Stimulated activated CD4-positive, alpha-beta T cell treated with anti-CD3 and anti-CD28 coated beads, Interleukin-4, amount 100 ng/mL, for 1 hour (primary cell): Measurements from ENCODE around the gene ZNF444.
A peak's percentile ranks its signal among the peaks of the same experiment; 100 is the strongest.

Experiments
- DNase-seq: peaks from one replicate; pipeline ENCODE4 v3.0.0-alpha.2; 2020

The ZNF444 gene

GRCh38 chr19:56107626-56108351 lies 33.3 kb upstream of the ZNF444 start:
- no peak for DNase-seq

GRCh38 chr19:56108447-56109195 lies 32.5 kb upstream of the ZNF444 start:
- no peak for DNase-seq

- no peak for DNase-seq
These were observed 31.9 kb upstream of the ZNF444 start for GRCh38 chr19:56109226-56109625.

- DNase-seq = no peak
These were observed 30.3 kb upstream of the ZNF444 start for GRCh38 chr19:56110515-56111448.

GRCh38 chr19:56111601-56112312 lies 29.3 kb upstream of the ZNF444 start:
- peak; percentile 28 for DNase-seq

GRCh38 chr19:56112313-56112709 lies 28.8 kb upstream of the ZNF444 start:
- DNase-seq = no peak

- DNase-seq = no peak
These were observed 27.9 kb upstream of the ZNF444 start for GRCh38 chr19:56113074-56113632.

- no peak for DNase-seq
These were observed 26.9 kb upstream of the ZNF444 start for GRCh38 chr19:56114051-56114777.

- no peak for DNase-seq
These were observed 26.3 kb upstream of the ZNF444 start for GRCh38 chr19:56114778-56115110.

GRCh38 chr19:56115490-56115889 lies 25.6 kb upstream of the ZNF444 start:
- no peak for DNase-seq

- DNase-seq = no peak
These were observed 24.5 kb upstream of the ZNF444 start for GRCh38 chr19:56116606-56117005.

GRCh38 chr19:56117376-56117884 lies 23.7 kb upstream of the ZNF444 start:
- DNase-seq = no peak

- no peak for DNase-seq
These were observed 23.2 kb upstream of the ZNF444 start for GRCh38 chr19:56117889-56118288.

GRCh38 chr19:56118666-56119581 lies 22.2 kb upstream of the ZNF444 start:
- DNase-seq = no peak

- no peak for DNase-seq
These were observed 21.5 kb upstream of the ZNF444 start for GRCh38 chr19:56119582-56119978.

GRCh38 chr19:56120002-56120370 lies 21.1 kb upstream of the ZNF444 start:
- no peak for DNase-seq

GRCh38 chr19:56120371-56121179 lies 20.5 kb upstream of the ZNF444 start:
- peak; percentile 84 for DNase-seq

GRCh38 chr19:56121180-56122167 lies 19.6 kb upstream of the ZNF444 start, which contains the start of gene ZNF787:
Gene ZNF787 (minus strand): TSS chr19:56121295. CDS start chr19:56103217, 18,078 bp downstream.
- peak; percentile 98 for DNase-seq
